H1 (cell line): ENCODE measurements around the gene COLEC11. TPM values are rescaled to one million over a fixed set of nuclear protein-coding genes. Genes with fewer than 3 reads are reported as not detected.

ENCODE experiments used
- FOSL1 ChIP-seq: IDR thresholded peaks from 2 replicates; pipeline ENCODE4 v1.6.1; 2011; ENCODE audit warnings: mild to moderate bottlenecking, low read depth, low read length, moderate library complexity; ENCODE audit not compliant: insufficient read depth
- GTF2F1 ChIP-seq: IDR thresholded peaks from 2 replicates; pipeline ENCODE4 v1.6.1; 2012; ENCODE audit warnings: low read depth, low read length, improper control_type of control experiment, borderline replicate concordance
- HDAC2 ChIP-seq, 2 experiments: fragments of 300-600 bp in 1 of 2; sonication (generic) in 1 of 2; IDR thresholded peaks; 2 replicates each; pipeline ENCODE4 v1.6.1; 2011 to 2012; ENCODE audit warnings: low read depth in 2 of 2, low read length in 2 of 2, mild to moderate bottlenecking in 2 of 2, moderate library complexity in 2 of 2, borderline replicate concordance in 1 of 2, inconsistent platforms in 1 of 2
- NANOG ChIP-seq: IDR thresholded peaks from 2 replicates; pipeline ENCODE4 v1.6.1; 2011; ENCODE audit warnings: low read length, low read depth, mild to moderate bottlenecking, inconsistent platforms; ENCODE audit not compliant: insufficient read depth, poor library complexity, severe bottlenecking
- SIRT6 ChIP-seq: IDR thresholded peaks from one replicate; pipeline ENCODE4 v1.7.1; 2012; ENCODE audit warnings: low read length, inconsistent platforms
- TCF12 ChIP-seq: IDR thresholded peaks from 2 replicates; pipeline ENCODE4 v1.6.1; 2011; ENCODE audit warnings: low read depth, mild to moderate bottlenecking, low read length
- polyA plus RNA-seq, 7 experiments: library from polyadenylated mRNA; depleted of rRNA in 3 of 7; stranded (reverse) in 5 of 7; unstranded in 2 of 7; fragments of >200 nt in 5 of 7; fragments of 200-250 nt in 2 of 7; gene quantifications; 1 replicate in 5 of 7; 2 replicates in 1 of 7; 4 replicates in 1 of 7; pipeline versions ENCODE4 v1.2.1 to v1.2.3, GENCODE V29; 2011 to 2013; ENCODE audit warnings: missing spikeins in 2 of 7, mixed read lengths in 2 of 7
- total RNA-seq: library from RNA; stranded (reverse); fragmentation: NEBNext Ultra II Directional; extraction: Animal tissue kit (Norgen Biotek cat#: 25700); gene quantifications from 2 replicates; pipeline ENCODE4 v1.2.1, GENCODE V29; 2021
- TF ChIP-seq, protein P1 (sequence below): fragments of 300-600 bp; sonication (generic); IDR thresholded peaks from 2 replicates; pipeline ENCODE4 v1.7.1; 2012; ENCODE audit warnings: low read length, moderate library complexity, mild to moderate bottlenecking, inconsistent platforms; ENCODE audit not compliant: insufficient replicate concordance
- TF ChIP-seq, protein P2 (sequence below): IDR thresholded peaks from 2 replicates; pipeline ENCODE4 v1.6.1; 2012; ENCODE audit warnings: low read length, inconsistent platforms

Gene COLEC11
- total and polyA plus RNA-seq, 2 of the 8 experiments (the other 6 are each of a cell fraction or from before 2014, with no cell fraction given), result 0.47 to 0.80 TPM

DNA sequence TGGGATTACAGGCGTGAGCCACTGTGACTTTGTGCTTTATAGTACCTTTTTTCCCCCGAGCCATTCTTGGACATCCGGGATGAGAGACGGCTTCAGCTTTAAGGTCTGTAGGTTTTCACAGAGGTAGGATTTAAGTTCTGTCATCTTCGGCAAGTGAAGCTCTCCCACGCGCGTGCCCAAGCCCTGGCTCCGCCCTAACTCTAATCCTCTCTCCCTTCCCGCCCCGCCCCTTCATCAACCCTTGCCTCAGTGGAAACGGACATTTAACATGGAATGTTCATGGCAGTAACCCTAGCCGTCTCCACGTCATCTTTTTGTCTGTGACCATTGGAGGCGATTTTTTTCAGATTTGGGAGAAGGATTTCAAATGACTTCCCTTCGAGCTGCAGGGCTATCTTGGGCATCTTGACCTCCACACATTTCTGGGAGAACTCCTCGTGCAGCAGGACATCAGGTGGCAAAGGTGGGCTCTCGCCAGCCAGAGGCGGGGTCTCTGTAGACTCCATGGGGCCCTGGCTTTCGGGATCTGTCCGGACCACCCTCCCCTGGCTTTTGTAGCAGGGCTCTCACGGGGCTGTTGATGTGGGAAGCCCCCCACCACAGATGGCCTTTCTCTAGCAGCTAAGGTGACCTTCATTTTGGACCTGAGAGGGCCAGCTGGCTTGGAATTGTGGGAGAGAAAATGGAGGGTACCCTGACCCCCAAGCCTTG, 6.8 kb downstream of the COLEC11 start (continued):
- TF ChIP-seq, protein P1, sequence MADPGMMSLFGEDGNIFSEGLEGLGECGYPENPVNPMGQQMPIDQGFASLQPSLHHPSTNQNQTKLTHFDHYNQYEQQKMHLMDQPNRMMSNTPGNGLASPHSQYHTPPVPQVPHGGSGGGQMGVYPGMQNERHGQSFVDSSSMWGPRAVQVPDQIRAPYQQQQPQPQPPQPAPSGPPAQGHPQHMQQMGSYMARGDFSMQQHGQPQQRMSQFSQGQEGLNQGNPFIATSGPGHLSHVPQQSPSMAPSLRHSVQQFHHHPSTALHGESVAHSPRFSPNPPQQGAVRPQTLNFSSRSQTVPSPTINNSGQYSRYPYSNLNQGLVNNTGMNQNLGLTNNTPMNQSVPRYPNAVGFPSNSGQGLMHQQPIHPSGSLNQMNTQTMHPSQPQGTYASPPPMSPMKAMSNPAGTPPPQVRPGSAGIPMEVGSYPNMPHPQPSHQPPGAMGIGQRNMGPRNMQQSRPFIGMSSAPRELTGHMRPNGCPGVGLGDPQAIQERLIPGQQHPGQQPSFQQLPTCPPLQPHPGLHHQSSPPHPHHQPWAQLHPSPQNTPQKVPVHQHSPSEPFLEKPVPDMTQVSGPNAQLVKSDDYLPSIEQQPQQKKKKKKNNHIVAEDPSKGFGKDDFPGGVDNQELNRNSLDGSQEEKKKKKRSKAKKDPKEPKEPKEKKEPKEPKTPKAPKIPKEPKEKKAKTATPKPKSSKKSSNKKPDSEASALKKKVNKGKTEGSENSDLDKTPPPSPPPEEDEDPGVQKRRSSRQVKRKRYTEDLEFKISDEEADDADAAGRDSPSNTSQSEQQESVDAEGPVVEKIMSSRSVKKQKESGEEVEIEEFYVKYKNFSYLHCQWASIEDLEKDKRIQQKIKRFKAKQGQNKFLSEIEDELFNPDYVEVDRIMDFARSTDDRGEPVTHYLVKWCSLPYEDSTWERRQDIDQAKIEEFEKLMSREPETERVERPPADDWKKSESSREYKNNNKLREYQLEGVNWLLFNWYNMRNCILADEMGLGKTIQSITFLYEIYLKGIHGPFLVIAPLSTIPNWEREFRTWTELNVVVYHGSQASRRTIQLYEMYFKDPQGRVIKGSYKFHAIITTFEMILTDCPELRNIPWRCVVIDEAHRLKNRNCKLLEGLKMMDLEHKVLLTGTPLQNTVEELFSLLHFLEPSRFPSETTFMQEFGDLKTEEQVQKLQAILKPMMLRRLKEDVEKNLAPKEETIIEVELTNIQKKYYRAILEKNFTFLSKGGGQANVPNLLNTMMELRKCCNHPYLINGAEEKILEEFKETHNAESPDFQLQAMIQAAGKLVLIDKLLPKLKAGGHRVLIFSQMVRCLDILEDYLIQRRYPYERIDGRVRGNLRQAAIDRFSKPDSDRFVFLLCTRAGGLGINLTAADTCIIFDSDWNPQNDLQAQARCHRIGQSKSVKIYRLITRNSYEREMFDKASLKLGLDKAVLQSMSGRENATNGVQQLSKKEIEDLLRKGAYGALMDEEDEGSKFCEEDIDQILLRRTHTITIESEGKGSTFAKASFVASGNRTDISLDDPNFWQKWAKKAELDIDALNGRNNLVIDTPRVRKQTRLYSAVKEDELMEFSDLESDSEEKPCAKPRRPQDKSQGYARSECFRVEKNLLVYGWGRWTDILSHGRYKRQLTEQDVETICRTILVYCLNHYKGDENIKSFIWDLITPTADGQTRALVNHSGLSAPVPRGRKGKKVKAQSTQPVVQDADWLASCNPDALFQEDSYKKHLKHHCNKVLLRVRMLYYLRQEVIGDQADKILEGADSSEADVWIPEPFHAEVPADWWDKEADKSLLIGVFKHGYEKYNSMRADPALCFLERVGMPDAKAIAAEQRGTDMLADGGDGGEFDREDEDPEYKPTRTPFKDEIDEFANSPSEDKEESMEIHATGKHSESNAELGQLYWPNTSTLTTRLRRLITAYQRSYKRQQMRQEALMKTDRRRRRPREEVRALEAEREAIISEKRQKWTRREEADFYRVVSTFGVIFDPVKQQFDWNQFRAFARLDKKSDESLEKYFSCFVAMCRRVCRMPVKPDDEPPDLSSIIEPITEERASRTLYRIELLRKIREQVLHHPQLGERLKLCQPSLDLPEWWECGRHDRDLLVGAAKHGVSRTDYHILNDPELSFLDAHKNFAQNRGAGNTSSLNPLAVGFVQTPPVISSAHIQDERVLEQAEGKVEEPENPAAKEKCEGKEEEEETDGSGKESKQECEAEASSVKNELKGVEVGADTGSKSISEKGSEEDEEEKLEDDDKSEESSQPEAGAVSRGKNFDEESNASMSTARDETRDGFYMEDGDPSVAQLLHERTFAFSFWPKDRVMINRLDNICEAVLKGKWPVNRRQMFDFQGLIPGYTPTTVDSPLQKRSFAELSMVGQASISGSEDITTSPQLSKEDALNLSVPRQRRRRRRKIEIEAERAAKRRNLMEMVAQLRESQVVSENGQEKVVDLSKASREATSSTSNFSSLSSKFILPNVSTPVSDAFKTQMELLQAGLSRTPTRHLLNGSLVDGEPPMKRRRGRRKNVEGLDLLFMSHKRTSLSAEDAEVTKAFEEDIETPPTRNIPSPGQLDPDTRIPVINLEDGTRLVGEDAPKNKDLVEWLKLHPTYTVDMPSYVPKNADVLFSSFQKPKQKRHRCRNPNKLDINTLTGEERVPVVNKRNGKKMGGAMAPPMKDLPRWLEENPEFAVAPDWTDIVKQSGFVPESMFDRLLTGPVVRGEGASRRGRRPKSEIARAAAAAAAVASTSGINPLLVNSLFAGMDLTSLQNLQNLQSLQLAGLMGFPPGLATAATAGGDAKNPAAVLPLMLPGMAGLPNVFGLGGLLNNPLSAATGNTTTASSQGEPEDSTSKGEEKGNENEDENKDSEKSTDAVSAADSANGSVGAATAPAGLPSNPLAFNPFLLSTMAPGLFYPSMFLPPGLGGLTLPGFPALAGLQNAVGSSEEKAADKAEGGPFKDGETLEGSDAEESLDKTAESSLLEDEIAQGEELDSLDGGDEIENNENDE, result no peak
- TF ChIP-seq, protein P2, sequence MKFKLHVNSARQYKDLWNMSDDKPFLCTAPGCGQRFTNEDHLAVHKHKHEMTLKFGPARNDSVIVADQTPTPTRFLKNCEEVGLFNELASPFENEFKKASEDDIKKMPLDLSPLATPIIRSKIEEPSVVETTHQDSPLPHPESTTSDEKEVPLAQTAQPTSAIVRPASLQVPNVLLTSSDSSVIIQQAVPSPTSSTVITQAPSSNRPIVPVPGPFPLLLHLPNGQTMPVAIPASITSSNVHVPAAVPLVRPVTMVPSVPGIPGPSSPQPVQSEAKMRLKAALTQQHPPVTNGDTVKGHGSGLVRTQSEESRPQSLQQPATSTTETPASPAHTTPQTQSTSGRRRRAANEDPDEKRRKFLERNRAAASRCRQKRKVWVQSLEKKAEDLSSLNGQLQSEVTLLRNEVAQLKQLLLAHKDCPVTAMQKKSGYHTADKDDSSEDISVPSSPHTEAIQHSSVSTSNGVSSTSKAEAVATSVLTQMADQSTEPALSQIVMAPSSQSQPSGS, result no peak
- TF ChIP-seq HDAC2 (IDR thresholded peaks at IDR 0.05; ENCODE audit: borderline replicate concordance in 1 of 2, low read depth in 2 of 2, low read length in 2 of 2) (no peak), FOSL1 (no peak), NANOG (no peak), GTF2F1 (no peak), SIRT6 (no peak), TCF12 (no peak)
